Vagina (tissue), 2 donors: Measurements from ENCODE around the gene WNK2. TPM values are rescaled to one million over a fixed set of nuclear protein-coding genes. Genes with fewer than 3 reads are reported as not detected.

Source experiments
- DNase-seq, 2 donors: peaks; one replicate each; pipeline ENCODE4 v3.0.0-alpha.2; 2017; ENCODE audit errors: extremely low spot score in 2 of 2
- H3K27ac ChIP-seq: fragments of 200-600 bp; sonication (generic); one replicate; pipeline ENCODE4 v1.5.1; 2019
- H3K27me3 ChIP-seq: fragments of 200-600 bp; sonication (generic); one replicate; pipeline ENCODE4 v1.5.1; 2019
- H3K36me3 ChIP-seq, 2 donors: fragments of 200-600 bp; sonication (generic); one replicate each; pipeline ENCODE4 v1.5.1; 2017 to 2019
- H3K4me1 ChIP-seq: fragments of 200-600 bp; sonication (generic); one replicate; pipeline ENCODE4 v1.5.1; 2019
- H3K4me3 ChIP-seq, 2 donors: fragments of 200-600 bp; sonication (generic); 1 replicate in 1 of 2; 2 replicates in 1 of 2; pipeline ENCODE4 v1.5.1; 2016 to 2019
- H3K9me3 ChIP-seq: fragments of 200-600 bp; sonication (generic); one replicate; pipeline ENCODE4 v1.5.1; 2019
- POLR2A ChIP-seq, 2 donors: fragments of 450-650 bp; IDR thresholded peaks; one replicate each; pipeline ENCODE4 v1.6.1; 2017; ENCODE audit warnings: antibody characterized with exemption in 2 of 2, mild to moderate bottlenecking in 2 of 2, moderate library complexity in 2 of 2
- POLR2AphosphoS5 ChIP-seq, 2 donors: sonication (generic); formaldehyde crosslinking; IDR thresholded peaks; one replicate each; pipeline ENCODE4 v1.9.0; 2017; ENCODE audit warnings: antibody characterized with exemption in 2 of 2, mild to moderate bottlenecking in 2 of 2, low read depth in 1 of 2; ENCODE audit not compliant: insufficient read depth in 1 of 2
- intact Hi-C: fragments of 100-400 bp; cut with DNase I; formaldehyde crosslinking; loops from one replicate; pipeline ENCODE4 v1.15.1; 2023
- total RNA-seq: library from RNA; depleted of rRNA; stranded (reverse); fragments of >200 nt; gene quantifications from one replicate; pipeline ENCODE4 v1.2.3, GENCODE V29; 2016
- TF ChIP-seq, protein P1 (sequence below), 3 experiments: fragments of 450-650 bp in 2 of 3; fragments of 200-600 bp in 1 of 3; sonication (generic) in 1 of 3; IDR thresholded peaks; one replicate each; pipeline ENCODE4 v1.5.1; 2017 to 2019; ENCODE audit warnings: antibody characterized with exemption in 3 of 3, mild to moderate bottlenecking in 2 of 3, moderate library complexity in 2 of 3

Gene WNK2
- total RNA-seq, 1 donor from 2014 or later: 24.8 TPM

DNA sequence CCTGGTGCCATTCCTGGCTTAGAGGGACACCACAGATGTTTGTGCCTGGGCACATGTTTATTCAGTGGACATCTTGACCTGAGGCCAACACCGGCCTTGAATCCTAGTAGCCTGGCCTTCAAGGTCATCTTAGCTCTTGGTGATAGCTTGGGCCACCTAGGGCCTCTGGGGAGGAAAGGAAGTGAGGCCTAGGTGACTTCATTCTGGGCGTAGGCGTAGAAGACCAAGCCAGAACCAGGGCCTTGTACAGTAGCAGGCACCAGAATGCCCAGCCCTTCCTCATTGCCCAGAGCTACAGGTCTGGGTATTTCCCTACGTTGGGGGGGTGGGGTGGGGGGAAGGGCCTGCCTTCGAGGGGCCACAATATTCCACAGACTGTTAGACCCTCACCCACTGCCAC lies 33.8 kb downstream of the WNK2 start:
- intact Hi-C loops: no loop called here
- no peaks in the 10 kb centered on the region for H3K36me3 ChIP-seq
- TF ChIP-seq POLR2A (IDR thresholded peaks at IDR 0.05) (no peak), POLR2AphosphoS5 (IDR thresholded peaks at IDR 0.05; ENCODE audit: insufficient read depth in 1 of 2, low read depth in 1 of 2) (no peak)
- TF ChIP-seq, protein P1, sequence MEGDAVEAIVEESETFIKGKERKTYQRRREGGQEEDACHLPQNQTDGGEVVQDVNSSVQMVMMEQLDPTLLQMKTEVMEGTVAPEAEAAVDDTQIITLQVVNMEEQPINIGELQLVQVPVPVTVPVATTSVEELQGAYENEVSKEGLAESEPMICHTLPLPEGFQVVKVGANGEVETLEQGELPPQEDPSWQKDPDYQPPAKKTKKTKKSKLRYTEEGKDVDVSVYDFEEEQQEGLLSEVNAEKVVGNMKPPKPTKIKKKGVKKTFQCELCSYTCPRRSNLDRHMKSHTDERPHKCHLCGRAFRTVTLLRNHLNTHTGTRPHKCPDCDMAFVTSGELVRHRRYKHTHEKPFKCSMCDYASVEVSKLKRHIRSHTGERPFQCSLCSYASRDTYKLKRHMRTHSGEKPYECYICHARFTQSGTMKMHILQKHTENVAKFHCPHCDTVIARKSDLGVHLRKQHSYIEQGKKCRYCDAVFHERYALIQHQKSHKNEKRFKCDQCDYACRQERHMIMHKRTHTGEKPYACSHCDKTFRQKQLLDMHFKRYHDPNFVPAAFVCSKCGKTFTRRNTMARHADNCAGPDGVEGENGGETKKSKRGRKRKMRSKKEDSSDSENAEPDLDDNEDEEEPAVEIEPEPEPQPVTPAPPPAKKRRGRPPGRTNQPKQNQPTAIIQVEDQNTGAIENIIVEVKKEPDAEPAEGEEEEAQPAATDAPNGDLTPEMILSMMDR (IDR thresholded peaks at IDR 0.05): no peak
- no peaks in the 10 kb centered on the region for H3K9me3 ChIP-seq
- H3K27ac ChIP-seq: no peak overlapping the region
- no peak overlapping the region for H3K4me3 ChIP-seq
- H3K27me3 ChIP-seq: no peaks in the 10 kb centered on the region
- no peak for DNase-seq
- H3K4me1 ChIP-seq: no peaks in the 10 kb centered on the region

DNA sequence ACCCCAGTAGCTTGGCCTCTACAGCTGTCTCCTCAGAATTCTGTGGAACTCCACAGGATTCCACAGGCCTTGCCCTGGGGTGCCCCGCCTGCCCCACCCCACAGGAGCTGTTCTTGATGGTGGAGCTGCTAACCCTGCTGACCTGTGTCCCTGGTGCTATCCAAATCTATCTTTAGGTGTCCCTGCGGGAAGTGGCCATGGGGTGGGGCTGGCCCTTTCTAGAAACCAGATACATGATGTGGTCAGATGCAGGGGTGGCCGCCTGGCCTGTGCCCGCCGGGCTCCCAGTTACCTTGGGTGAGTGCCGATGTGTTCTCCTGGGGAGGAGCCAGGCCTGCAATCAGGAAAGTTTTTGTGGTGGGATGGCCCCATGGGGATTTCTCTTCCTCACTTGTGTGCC lies 34.2 kb downstream of the WNK2 start:
- intact Hi-C loops: no loop called here
- Histone ChIP-seq H3K9me3 (no peaks in the 10 kb centered on the region), H3K27ac (no peak overlapping the region), H3K4me3 (no peak overlapping the region), H3K27me3 (no peaks in the 10 kb centered on the region), H3K36me3 (no peaks in the 10 kb centered on the region), H3K4me1 (peaks cover 4% of the 10 kb centered on the region)
- DNase-seq: no peak
- TF ChIP-seq, protein P1 (IDR thresholded peaks at IDR 0.05): no peak
- TF ChIP-seq POLR2AphosphoS5 (IDR thresholded peaks at IDR 0.05; ENCODE audit: insufficient read depth in 1 of 2, low read depth in 1 of 2) (no peak), POLR2A (IDR thresholded peaks at IDR 0.05) (no peak)

DNA sequence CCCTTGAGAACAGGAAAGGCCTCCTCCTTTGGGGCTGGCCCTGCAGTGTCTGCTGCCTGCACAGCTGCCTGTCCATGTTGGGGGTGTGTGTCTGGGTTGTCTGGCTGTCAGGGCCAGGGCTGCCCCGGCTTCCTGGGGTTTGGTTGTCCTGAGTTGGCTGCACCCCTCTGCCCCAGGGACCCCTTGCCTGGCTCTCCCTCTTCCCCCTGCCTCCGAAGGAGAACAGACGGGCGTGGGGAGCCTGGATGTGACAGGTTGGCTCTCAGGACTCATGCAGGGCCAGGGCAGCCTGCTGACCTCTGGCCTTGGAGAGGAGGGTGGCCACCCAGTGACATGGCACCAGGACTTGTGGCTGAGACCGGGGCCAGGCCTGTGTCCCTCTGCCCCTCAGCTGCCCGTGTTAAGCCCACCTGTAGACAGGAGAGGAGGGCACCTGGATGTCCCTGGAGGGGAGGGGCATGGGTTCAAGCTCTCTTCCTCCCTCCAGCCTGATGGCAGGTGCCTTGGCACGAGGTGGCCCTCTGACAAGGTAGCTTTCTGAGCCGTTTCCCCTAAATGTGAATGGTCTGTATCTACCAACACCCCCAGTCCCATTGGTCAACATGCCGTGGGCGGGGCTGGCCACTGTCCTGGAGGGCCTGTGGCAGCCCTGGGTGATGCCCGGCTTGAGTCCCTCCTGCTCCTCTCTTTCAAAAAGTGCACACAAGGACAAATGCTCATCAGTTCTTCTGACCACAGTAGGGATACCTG lies 34.9 kb downstream of the WNK2 start:
- TF ChIP-seq POLR2AphosphoS5 (IDR thresholded peaks at IDR 0.05; ENCODE audit: insufficient read depth in 1 of 2, low read depth in 1 of 2) (no peak), POLR2A (IDR thresholded peaks at IDR 0.05) (no peak)
- TF ChIP-seq, protein P1 (IDR thresholded peaks at IDR 0.05): no peak
- Histone ChIP-seq H3K27ac (no peak overlapping the region), H3K4me1 (peaks cover 11% of the 10 kb centered on the region), H3K27me3 (no peaks in the 10 kb centered on the region), H3K4me3 (no peak overlapping the region), H3K9me3 (no peaks in the 10 kb centered on the region), H3K36me3 (no peaks in the 10 kb centered on the region)
- DNase-seq: no peak
- intact Hi-C loops: no loop called here

DNA sequence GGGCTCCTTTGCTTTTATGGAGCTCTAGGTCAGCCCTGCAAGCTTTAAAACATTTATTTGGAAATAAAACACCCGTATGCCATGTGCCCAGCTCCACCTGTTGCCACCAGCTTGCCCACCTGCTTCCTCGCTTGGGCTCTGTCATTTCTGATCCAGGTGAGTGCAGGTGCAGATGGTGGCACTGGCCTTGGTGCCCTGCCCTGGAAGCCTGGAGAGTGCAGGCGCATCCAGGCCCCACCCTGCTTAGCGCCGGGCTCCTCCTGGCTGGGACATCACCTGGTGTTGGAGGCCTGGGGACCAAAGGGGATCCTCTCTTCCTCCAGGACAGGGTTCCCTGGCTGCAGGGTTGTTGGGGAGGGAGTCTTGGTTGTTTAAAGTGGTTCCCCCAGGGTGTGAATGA lies 35.8 kb downstream of the WNK2 start:
- DNase-seq: no peak
- TF ChIP-seq, protein P1 (IDR thresholded peaks at IDR 0.05): no peak
- no peak for TF ChIP-seq POLR2A (IDR thresholded peaks at IDR 0.05)
- TF ChIP-seq POLR2AphosphoS5 (IDR thresholded peaks at IDR 0.05; ENCODE audit: insufficient read depth in 1 of 2, low read depth in 1 of 2): no peak
- no peaks in the 10 kb centered on the region for H3K9me3 ChIP-seq
- H3K4me1 ChIP-seq: peaks cover 17% of the 10 kb centered on the region
- no peak overlapping the region for H3K4me3 ChIP-seq
- H3K36me3 ChIP-seq: no peaks in the 10 kb centered on the region
- H3K27me3 ChIP-seq: no peaks in the 10 kb centered on the region
- no peak overlapping the region for H3K27ac ChIP-seq
- intact Hi-C loops: no loop called here

DNA sequence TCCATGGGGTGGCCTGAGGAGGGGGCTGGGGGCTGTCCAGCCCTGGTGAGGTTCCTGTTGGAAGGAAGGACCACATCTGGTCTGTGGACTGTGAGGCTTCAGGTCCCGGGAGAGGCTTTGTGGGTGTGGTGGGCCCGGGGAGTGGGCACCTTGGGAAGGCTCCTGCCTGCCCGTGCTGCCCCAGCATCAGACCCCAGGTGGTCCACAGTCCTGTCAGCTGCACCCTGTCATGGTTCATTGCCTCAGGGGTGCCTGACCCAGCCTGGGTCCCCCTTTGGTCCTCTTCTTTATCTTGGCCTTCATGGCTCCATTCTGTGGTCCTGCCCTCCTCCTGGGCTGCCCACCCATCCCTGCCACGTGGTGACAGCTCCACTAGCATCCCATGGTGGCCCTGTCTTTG lies 36.7 kb downstream of the WNK2 start:
- no peak for DNase-seq
- intact Hi-C loops: no loop called here
- Histone ChIP-seq H3K9me3 (no peaks in the 10 kb centered on the region), H3K4me3 (no peak overlapping the region), H3K27me3 (no peaks in the 10 kb centered on the region), H3K36me3 (no peaks in the 10 kb centered on the region), H3K27ac (no peak overlapping the region), H3K4me1 (peaks cover 23% of the 10 kb centered on the region)
- TF ChIP-seq POLR2AphosphoS5 (IDR thresholded peaks at IDR 0.05; ENCODE audit: insufficient read depth in 1 of 2, low read depth in 1 of 2) (no peak), POLR2A (IDR thresholded peaks at IDR 0.05) (no peak)
- TF ChIP-seq, protein P1 (IDR thresholded peaks at IDR 0.05): no peak
